Esophagus squamous epithelium (tissue), 5 donors: ENCODE data around the gene RCL1. TPM values are rescaled to one million over a fixed set of nuclear protein-coding genes. Genes with fewer than 3 reads are reported as not detected.

Source experiments
- DNase-seq: peaks from one replicate; lab custom pipeline; 2025; lab: John Stamatoyannopoulos, UW
- H3K27ac ChIP-seq, 4 donors: fragments of 200-600 bp; sonication (generic); one replicate each; pipeline ENCODE4 v1.5.1; 2016 to 2019; ENCODE audit warnings: mild to moderate bottlenecking in 1 of 4
- H3K27me3 ChIP-seq, 4 donors: fragments of 200-600 bp; sonication (generic); 1 replicate in 3 of 4; 2 replicates in 1 of 4; pipeline versions ENCODE4 v1.5.1 to v1.6.0; 2017 to 2021; ENCODE audit warnings: antibody characterized with exemption in 1 of 4
- H3K36me3 ChIP-seq, 3 donors: fragments of 200-600 bp; sonication (generic); one replicate each; pipeline ENCODE4 v1.5.1; 2016 to 2019
- H3K4me1 ChIP-seq, 3 donors: fragments of 200-600 bp; sonication (generic); one replicate each; pipeline ENCODE4 v1.5.1; 2017 to 2019
- H3K4me3 ChIP-seq, 4 donors: fragments of 200-600 bp; sonication (generic); 1 replicate in 3 of 4; 2 replicates in 1 of 4; pipeline ENCODE4 v1.5.1; 2016 to 2019; ENCODE audit warnings: mild to moderate bottlenecking in 2 of 4, moderate library complexity in 1 of 4
- H3K9me3 ChIP-seq, 3 donors: fragments of 200-600 bp; sonication (generic); one replicate each; pipeline ENCODE4 v1.5.1; 2016 to 2019
- CTCF ChIP-seq, 6 experiments: fragments of 450-650 bp in 4 of 6; fragments of 200-600 bp in 2 of 6; sonication (generic) in 2 of 6; IDR thresholded peaks; one replicate each; pipeline ENCODE4 v1.5.1; 2016 to 2019; ENCODE audit warnings: antibody characterized with exemption in 6 of 6, mild to moderate bottlenecking in 4 of 6, moderate library complexity in 4 of 6
- POLR2A ChIP-seq, 4 donors: fragments of 450-650 bp; IDR thresholded peaks; one replicate each; pipeline ENCODE4 v1.6.1; 2017; ENCODE audit warnings: antibody characterized with exemption in 4 of 4, mild to moderate bottlenecking in 4 of 4, moderate library complexity in 3 of 4
- WGBS, 2 donors: methylation state at CpG; one replicate each; pipeline ENCODE4 v1.1.5; 2018; 5-methylcytosine and 5-hydroxymethylcytosine counted together
- intact Hi-C: fragments of 100-400 bp; cut with DNase I; formaldehyde crosslinking; loops from one replicate; pipeline ENCODE4 v1.15.0; 2022
- total RNA-seq, 4 donors: library from RNA; depleted of rRNA; stranded (reverse); fragments of >200 nt; gene quantifications; one replicate each; pipeline ENCODE4 v1.1.0, GENCODE V29; 2016
- donor health status: DM: yes; HTN: yes; CAD: no.

Gene RCL1
- total RNA-seq, 4 donors from 2014 or later = 13.8 to 28.0 (median 16.5) TPM

- H3K27ac ChIP-seq = no peak overlapping the region
Measured at GRCh38 chr9:4838189-4838546, 45.4 kb downstream of the RCL1 start.

GRCh38 chr9:4839470-4839912 is 46.7 kb downstream of the RCL1 start:
- H3K27ac ChIP-seq = no peak overlapping the region
- no peaks in the 10 kb centered on the region for H3K27me3 ChIP-seq
- DNase-seq = no peak
- intact Hi-C loops = no loop called here
- TF ChIP-seq POLR2A (IDR thresholded peaks at IDR 0.05) (no peak), CTCF (IDR thresholded peaks at IDR 0.05) (no peak)
- H3K36me3 ChIP-seq = peaks cover 0 to 52% (median 1%) of the 10 kb centered on the region in 3 donors
- H3K4me3 ChIP-seq = no peak overlapping the region
- WGBS, 2 donors = 87 to 90% methylated on average over 1 of the region's 1 CpG
- no peaks in the 10 kb centered on the region for H3K9me3 ChIP-seq
- H3K4me1 ChIP-seq = peaks cover 0 to 28% (median 3%) of the 10 kb centered on the region in 3 donors

More at GRCh38 chr9:4838189-4838546, 45.4 kb downstream of the RCL1 start:
- Histone ChIP-seq H3K36me3 (peaks cover 0 to 50% (median 0%) of the 10 kb centered on the region in 3 donors), H3K4me3 (no peak overlapping the region), H3K9me3 (no peaks in the 10 kb centered on the region), H3K4me1 (peaks cover 0 to 28% (median 3%) of the 10 kb centered on the region in 3 donors), H3K27me3 (no peaks in the 10 kb centered on the region)
- no peak for TF ChIP-seq CTCF (IDR thresholded peaks at IDR 0.05)
- TF ChIP-seq POLR2A (IDR thresholded peaks at IDR 0.05) = no peak
- intact Hi-C loops = no loop called here
- WGBS, 2 donors = 51 to 67% methylated on average over 3 of the region's 3 CpGs
- no peak for DNase-seq

GRCh38 chr9:4840018-4840417 is 47.3 kb downstream of the RCL1 start:
- Histone ChIP-seq H3K4me1 (peaks cover 0 to 28% (median 3%) of the 10 kb centered on the region in 3 donors), H3K4me3 (no peak overlapping the region), H3K27me3 (no peaks in the 10 kb centered on the region), H3K9me3 (no peaks in the 10 kb centered on the region), H3K36me3 (peaks cover 0 to 52% (median 6%) of the 10 kb centered on the region in 3 donors), H3K27ac (no peak overlapping the region)
- no peak for TF ChIP-seq POLR2A (IDR thresholded peaks at IDR 0.05)
- no peak for TF ChIP-seq CTCF (IDR thresholded peaks at IDR 0.05)
- intact Hi-C loops = no loop called here
- 71 to 77% methylated on average over 4 of the region's 4 CpGs for WGBS, 2 donors
- DNase-seq = no peak

- no peak overlapping the region for H3K27ac ChIP-seq
- no peaks in the 10 kb centered on the region for H3K9me3 ChIP-seq
- TF ChIP-seq POLR2A (IDR thresholded peaks at IDR 0.05) (no peak), CTCF (IDR thresholded peaks at IDR 0.05) (no peak)
- H3K36me3 ChIP-seq = peaks cover 0 to 67% (median 7%) of the 10 kb centered on the region in 3 donors
- no peak for DNase-seq
- intact Hi-C loops = no loop called here
- no peak overlapping the region for H3K4me3 ChIP-seq
- H3K27me3 ChIP-seq = no peaks in the 10 kb centered on the region
- peaks cover 0 to 19% (median 2%) of the 10 kb centered on the region in 3 donors for H3K4me1 ChIP-seq
- 96 to 100% methylated on average over 2 of the region's 2 CpGs for WGBS, 2 donors
Measured at GRCh38 chr9:4842213-4842612, 49.5 kb downstream of the RCL1 start.

- Histone ChIP-seq H3K4me3 (no peak overlapping the region), H3K4me1 (peaks cover 0 to 14% (median 0%) of the 10 kb centered on the region in 3 donors), H3K27me3 (no peaks in the 10 kb centered on the region), H3K27ac (no peak overlapping the region), H3K36me3 (peaks cover 0 to 72% (median 7%) of the 10 kb centered on the region in 3 donors), H3K9me3 (no peaks in the 10 kb centered on the region)
- intact Hi-C loops = no loop called here
- no peak for TF ChIP-seq CTCF (IDR thresholded peaks at IDR 0.05)
- no peak for TF ChIP-seq POLR2A (IDR thresholded peaks at IDR 0.05)
- 80 to 88% methylated on average over 4 of the region's 4 CpGs for WGBS, 2 donors
- no peak for DNase-seq
Measured at GRCh38 chr9:4842734-4843133, 50.0 kb downstream of the RCL1 start.
